ENCODE measurements around the gene RNF220. TPM values are rescaled to one million over a fixed set of nuclear protein-coding genes. Genes with fewer than 3 reads are reported as not detected.

RNF220 gene
- total and polyA plus RNA-seq, 7 experiments from 2014 or later = 83.1 to 127 (median 95.9) TPM

- no peaks in the 10 kb centered on the region for H3K27me3 ChIP-seq (ENCODE audit: control insufficient read depth in 2 of 2, insufficient read depth in 2 of 2, low read length in 2 of 2)
- Mint-ChIP-seq H3K27ac (peak overlapping the region in 2 of 9 donors; percentile 38 to 40), H3K4me3 (no peak overlapping the region), H3K27me3 (no peaks in the 10 kb centered on the region), H3K36me3 (peaks cover 0 to 4% (median 0%) of the 10 kb centered on the region in 5 donors), H3K9me3 (peaks cover 0 to 2% (median 0%) of the 10 kb centered on the region in 11 donors), H3K4me1 (peaks cover 0 to 9% (median 6%) of the 10 kb centered on the region in 7 donors)
- H3K9me3 ChIP-seq (ENCODE audit: control insufficient read depth in 2 of 3, low read length in 3 of 3) = no peaks in the 10 kb centered on the region
- ATAC-seq (peak; percentile 48), DNase-seq (no peak)
- POLR2A ChIA-PET = no interaction called here
- H3K4me1 ChIP-seq (ENCODE audit: control insufficient read depth in 2 of 2, insufficient read depth in 2 of 2, low read length in 2 of 2) = no peaks in the 10 kb centered on the region
- CTCF ChIA-PET = interaction anchor here (2.0 kb wide), 1 partner anchor 32 kb away, joined by 4 read pairs; no protein-coding TSS in a partner anchor
- no peaks in the 10 kb centered on the region for H3K36me3 ChIP-seq (ENCODE audit: control insufficient read depth in 2 of 3, insufficient read depth in 3 of 3, low read length in 3 of 3)
- no peak overlapping the region for H3K4me3 ChIP-seq (ENCODE audit: low read length)
- intact Hi-C loops (cut with micrococcal nuclease) = no loop called here
- no peak overlapping the region for H3K27ac ChIP-seq (ENCODE audit: low read depth, low read length)
Measured at GRCh38 chr1:44684525-44684924, 279.5 kb downstream of the RNF220 start.

DNA sequence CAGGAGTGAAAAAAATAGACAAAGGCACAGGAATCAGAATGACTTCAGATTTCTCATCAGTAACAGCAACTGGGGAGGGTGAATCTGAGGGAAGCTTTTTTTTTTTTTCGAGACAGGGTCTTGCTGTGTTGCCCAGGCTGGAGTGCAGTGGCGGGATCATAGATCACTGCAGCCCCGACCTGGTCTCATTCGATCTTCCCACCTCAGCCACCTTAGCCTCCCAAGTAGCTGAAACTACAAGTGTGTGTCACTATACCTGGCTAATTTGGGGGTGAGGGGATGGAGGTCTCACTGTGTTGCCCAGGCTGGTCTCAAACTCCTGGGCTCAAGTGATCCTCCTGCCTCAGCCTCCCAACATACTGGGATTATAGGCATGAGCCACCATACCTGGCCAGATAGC is 280.2 kb downstream of the RNF220 start:
- Histone ChIP-seq H3K4me3 (ENCODE audit: low read length) (no peak overlapping the region), H3K27ac (ENCODE audit: low read depth, low read length) (no peak overlapping the region), H3K4me1 (ENCODE audit: control insufficient read depth in 2 of 2, insufficient read depth in 2 of 2, low read length in 2 of 2) (no peaks in the 10 kb centered on the region), H3K36me3 (ENCODE audit: control insufficient read depth in 2 of 3, insufficient read depth in 3 of 3, low read length in 3 of 3) (no peaks in the 10 kb centered on the region), H3K27me3 (ENCODE audit: control insufficient read depth in 2 of 2, insufficient read depth in 2 of 2, low read length in 2 of 2) (no peaks in the 10 kb centered on the region), H3K9me3 (ENCODE audit: control insufficient read depth in 2 of 3, low read length in 3 of 3) (no peaks in the 10 kb centered on the region)
- H3K27me3 Mint-ChIP-seq = no peaks in the 10 kb centered on the region
- ChIA-PET CTCF (interaction anchor here (2.0 kb wide), 1 partner anchor 33 kb away, joined by 4 read pairs; no protein-coding TSS in a partner anchor), POLR2A (no interaction called here)
- DNase-seq (no peak), ATAC-seq (no peak)
- no peak overlapping the region for H3K4me3 Mint-ChIP-seq
- no peaks in the 10 kb centered on the region for H3K36me3 Mint-ChIP-seq
- peaks cover 0 to 9% (median 6%) of the 10 kb centered on the region in 7 donors for H3K4me1 Mint-ChIP-seq
- H3K9me3 Mint-ChIP-seq = peaks cover 0 to 2% (median 0%) of the 10 kb centered on the region in 11 donors
- H3K27ac Mint-ChIP-seq = no peak overlapping the region
- intact Hi-C loops (cut with micrococcal nuclease) = no loop called here

GRCh38 chr1:44685881-44686280 is 280.8 kb downstream of the RNF220 start:
- Histone ChIP-seq H3K27me3 (ENCODE audit: control insufficient read depth in 2 of 2, insufficient read depth in 2 of 2, low read length in 2 of 2) (no peaks in the 10 kb centered on the region), H3K4me1 (ENCODE audit: control insufficient read depth in 2 of 2, insufficient read depth in 2 of 2, low read length in 2 of 2) (no peaks in the 10 kb centered on the region), H3K9me3 (ENCODE audit: control insufficient read depth in 2 of 3, low read length in 3 of 3) (no peaks in the 10 kb centered on the region), H3K36me3 (ENCODE audit: control insufficient read depth in 2 of 3, insufficient read depth in 3 of 3, low read length in 3 of 3) (no peaks in the 10 kb centered on the region), H3K4me3 (ENCODE audit: low read length) (no peak overlapping the region), H3K27ac (ENCODE audit: low read depth, low read length) (no peak overlapping the region)
- no peaks in the 10 kb centered on the region for H3K36me3 Mint-ChIP-seq
- intact Hi-C loops (cut with micrococcal nuclease) = no loop called here
- no peak overlapping the region for H3K4me3 Mint-ChIP-seq
- no peak for DNase-seq
- CTCF ChIA-PET = interaction anchor here (2.0 kb wide), 1 partner anchor 33 kb away, joined by 4 read pairs; no protein-coding TSS in a partner anchor
- H3K4me1 Mint-ChIP-seq = peaks cover 0 to 9% (median 6%) of the 10 kb centered on the region in 7 donors
- H3K9me3 Mint-ChIP-seq = peaks cover 0 to 2% (median 0%) of the 10 kb centered on the region in 11 donors
- ATAC-seq = no peak
- POLR2A ChIA-PET = interaction anchor here (0.8 kb wide), 1 partner anchor 25 kb away, joined by 3 read pairs; no protein-coding TSS in a partner anchor
- H3K27ac Mint-ChIP-seq = no peak overlapping the region
- no peaks in the 10 kb centered on the region for H3K27me3 Mint-ChIP-seq

GRCh38 chr1:44688760-44689446 is 283.8 kb downstream of the RNF220 start:
- Histone ChIP-seq H3K27me3 (ENCODE audit: control insufficient read depth in 2 of 2, insufficient read depth in 2 of 2, low read length in 2 of 2) (no peaks in the 10 kb centered on the region), H3K9me3 (ENCODE audit: control insufficient read depth in 2 of 3, low read length in 3 of 3) (no peaks in the 10 kb centered on the region), H3K4me1 (ENCODE audit: control insufficient read depth in 2 of 2, insufficient read depth in 2 of 2, low read length in 2 of 2) (no peaks in the 10 kb centered on the region), H3K4me3 (ENCODE audit: low read length) (no peak overlapping the region), H3K27ac (ENCODE audit: low read depth, low read length) (no peak overlapping the region), H3K36me3 (ENCODE audit: control insufficient read depth in 2 of 3, insufficient read depth in 3 of 3, low read length in 3 of 3) (no peaks in the 10 kb centered on the region)
- Mint-ChIP-seq H3K27ac (no peak overlapping the region), H3K27me3 (peaks cover 0 to 5% (median 0%) of the 10 kb centered on the region in 5 donors), H3K36me3 (peaks cover 0 to 4% (median 0%) of the 10 kb centered on the region in 5 donors), H3K9me3 (no peaks in the 10 kb centered on the region), H3K4me1 (peaks cover 0 to 16% (median 6%) of the 10 kb centered on the region in 7 donors), H3K4me3 (no peak overlapping the region)
- no peak for DNase-seq
- intact Hi-C loops (cut with micrococcal nuclease) = no loop called here
- POLR2A ChIA-PET = interaction anchor here (0.7 to 0.9 kb wide), 2 partner anchors 8 to 15 kb away, joined by 3 to 4 read pairs; partner anchors contain the start of genes ARMH1 and TMEM53
- CTCF ChIA-PET = no interaction called here
- no peak for ATAC-seq

DNA sequence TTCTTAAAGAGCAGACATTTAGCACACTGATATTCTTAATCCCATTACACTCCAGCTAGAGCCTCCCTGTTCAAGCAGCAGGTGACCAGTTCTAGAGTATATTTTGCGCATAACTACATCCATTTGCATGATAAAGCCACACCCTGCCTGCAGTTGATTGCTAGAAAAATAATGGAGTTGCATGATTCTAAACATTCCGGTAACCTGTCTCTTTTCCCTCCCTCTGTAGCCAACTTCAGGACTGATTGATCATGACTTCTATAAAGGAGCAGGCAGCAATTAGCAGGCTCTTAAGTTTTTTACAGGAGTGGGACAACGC is 284.4 kb downstream of the RNF220 start:
- intact Hi-C loops (cut with micrococcal nuclease) = no loop called here
- H3K27ac ChIP-seq (ENCODE audit: low read depth, low read length) = no peak overlapping the region
- peaks cover 0 to 4% (median 0%) of the 10 kb centered on the region in 5 donors for H3K36me3 Mint-ChIP-seq
- no peak overlapping the region for H3K27ac Mint-ChIP-seq
- ATAC-seq (no peak), DNase-seq (no peak)
- no peak overlapping the region for H3K4me3 ChIP-seq (ENCODE audit: low read length)
- H3K27me3 ChIP-seq (ENCODE audit: control insufficient read depth in 2 of 2, insufficient read depth in 2 of 2, low read length in 2 of 2) = no peaks in the 10 kb centered on the region
- no peaks in the 10 kb centered on the region for H3K4me1 ChIP-seq (ENCODE audit: control insufficient read depth in 2 of 2, insufficient read depth in 2 of 2, low read length in 2 of 2)
- ChIA-PET POLR2A (interaction anchor here (0.7 to 0.9 kb wide), 2 partner anchors 8 to 15 kb away, joined by 3 to 4 read pairs; partner anchors contain the start of genes ARMH1 and TMEM53), CTCF (no interaction called here)
- H3K27me3 Mint-ChIP-seq = peaks cover 0 to 5% (median 0%) of the 10 kb centered on the region in 5 donors
- H3K4me3 Mint-ChIP-seq = no peak overlapping the region
- peaks cover 0 to 13% (median 3%) of the 10 kb centered on the region in 7 donors for H3K4me1 Mint-ChIP-seq
- H3K9me3 Mint-ChIP-seq = no peaks in the 10 kb centered on the region
- no peaks in the 10 kb centered on the region for H3K36me3 ChIP-seq (ENCODE audit: control insufficient read depth in 2 of 3, insufficient read depth in 3 of 3, low read length in 3 of 3)
- H3K9me3 ChIP-seq (ENCODE audit: control insufficient read depth in 2 of 3, low read length in 3 of 3) = no peaks in the 10 kb centered on the region

DNA sequence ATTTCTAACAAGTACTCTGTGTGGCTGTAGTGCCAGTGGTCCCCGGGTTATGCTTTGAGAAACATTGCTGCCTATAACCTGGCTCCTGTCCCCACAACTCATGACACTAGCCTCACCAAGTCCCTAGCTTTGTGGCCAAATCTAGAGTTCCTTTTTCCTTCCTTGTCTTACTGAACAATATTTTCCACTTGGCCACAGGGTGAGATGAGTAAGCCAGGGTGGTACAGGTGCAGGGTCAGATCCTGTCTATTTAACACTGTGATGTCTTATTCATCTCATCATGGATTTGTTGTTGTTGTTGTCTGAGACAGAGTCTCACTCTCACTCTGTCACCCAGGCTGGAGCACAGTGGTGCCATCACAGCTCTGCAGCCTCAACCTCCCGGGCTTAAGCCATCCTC is 288.1 kb downstream of the RNF220 start:
- intact Hi-C loops (cut with micrococcal nuclease) = no loop called here
- DNase-seq (no peak), ATAC-seq (no peak)
- Histone ChIP-seq H3K27ac (ENCODE audit: low read depth, low read length) (no peak overlapping the region), H3K9me3 (ENCODE audit: control insufficient read depth in 2 of 3, low read length in 3 of 3) (no peaks in the 10 kb centered on the region), H3K27me3 (ENCODE audit: control insufficient read depth in 2 of 2, insufficient read depth in 2 of 2, low read length in 2 of 2) (no peaks in the 10 kb centered on the region), H3K4me3 (ENCODE audit: low read length) (no peak overlapping the region), H3K36me3 (ENCODE audit: control insufficient read depth in 2 of 3, insufficient read depth in 3 of 3, low read length in 3 of 3) (no peaks in the 10 kb centered on the region), H3K4me1 (ENCODE audit: control insufficient read depth in 2 of 2, insufficient read depth in 2 of 2, low read length in 2 of 2) (peaks cover 6 to 15% of the 10 kb centered on the region in 2 donors)
- Mint-ChIP-seq H3K27me3 (peaks cover 0 to 5% (median 0%) of the 10 kb centered on the region in 5 donors), H3K9me3 (no peaks in the 10 kb centered on the region), H3K27ac (no peak overlapping the region), H3K36me3 (peaks cover 0 to 4% (median 0%) of the 10 kb centered on the region in 5 donors), H3K4me1 (peaks cover 13 to 26% (median 20%) of the 10 kb centered on the region in 7 donors), H3K4me3 (no peak overlapping the region)
- POLR2A ChIA-PET = interaction anchor here (1.7 kb wide), 1 partner anchor 62 kb away, joined by 5 read pairs; no protein-coding TSS in a partner anchor
- CTCF ChIA-PET = no interaction called here

All from naive thymus-derived CD4-positive, alpha-beta T cell (primary cell).